Natural killer cell treated with Interleukin-12 subunit alpha and Interleukin-12 subunit beta and Interleukin-15 and Interleukin-18, amount 100 ng/mL, for 72 hours (primary cell): ENCODE data around the gene VPS26C. TPM values are rescaled to one million over a fixed set of nuclear protein-coding genes. Genes with fewer than 3 reads are reported as not detected.

ENCODE experiments used
- ATAC-seq, 2 donors: fragments of 150-1000 bp; cut with Tn5 transposase in 1 of 2; sonication (Bioruptor Pico), chemical (Tn5 transposase) in 1 of 2; 2 replicates each; pipeline ENCODE4 v1.10.0; 2021
- DNase-seq: peaks from one replicate; pipeline ENCODE4 v3.0.0; 2022; ENCODE audit warnings: low spot score
- H3K27ac Mint-ChIP-seq, 2 donors: 1 replicate in 1 of 2; 2 replicates in 1 of 2; pipeline ENCODE4 v1.8.0; 2022; ENCODE audit warnings: mixed read lengths in 2 of 2, mild to moderate bottlenecking in 1 of 2, moderate library complexity in 1 of 2
- H3K27me3 Mint-ChIP-seq, 2 donors: 1 replicate in 1 of 2; 2 replicates in 1 of 2; pipeline ENCODE4 v1.8.0; 2022; ENCODE audit warnings: mixed read lengths in 2 of 2
- H3K36me3 Mint-ChIP-seq: one replicate; pipeline ENCODE4 v1.8.0; 2022; ENCODE audit warnings: mixed read lengths
- H3K4me1 Mint-ChIP-seq, 2 donors: 1 replicate in 1 of 2; 2 replicates in 1 of 2; pipeline ENCODE4 v1.8.0; 2022; ENCODE audit warnings: low read depth in 2 of 2, mixed read lengths in 2 of 2, mild to moderate bottlenecking in 1 of 2
- H3K4me3 Mint-ChIP-seq: one replicate; pipeline ENCODE4 v1.8.0; 2022; ENCODE audit warnings: mixed read lengths
- H3K9me3 Mint-ChIP-seq: 2 replicates; pipeline ENCODE4 v1.8.0; 2022; ENCODE audit warnings: mixed read lengths
- total RNA-seq, 2 donors: library from RNA; stranded (reverse); gene quantifications; one replicate each; pipeline ENCODE4 v1.2.3, GENCODE V29; 2022

VPS26C gene
- total RNA-seq, 2 donors from 2014 or later: 62.0 to 87.0 TPM

- DNase-seq: no peak
- peak overlapping the region; percentile 77 to 90 for H3K27ac Mint-ChIP-seq
- ATAC-seq: no peak
- peak overlapping the region; percentile 96 for H3K4me3 Mint-ChIP-seq
- no peaks in the 10 kb centered on the region for H3K9me3 Mint-ChIP-seq
- no peaks in the 10 kb centered on the region for H3K27me3 Mint-ChIP-seq
- peaks cover 43 to 45% of the 10 kb centered on the region in 2 donors for H3K4me1 Mint-ChIP-seq
- peaks cover 6% of the 10 kb centered on the region for H3K36me3 Mint-ChIP-seq
These were observed 47.2 kb downstream of the VPS26C start for GRCh38 chr21:37219761-37220432.

- ATAC-seq: no peak
- DNase-seq: no peak
- Mint-ChIP-seq H3K36me3 (no peaks in the 10 kb centered on the region), H3K4me3 (no peak overlapping the region), H3K27ac (no peak overlapping the region), H3K27me3 (no peaks in the 10 kb centered on the region), H3K9me3 (no peaks in the 10 kb centered on the region), H3K4me1 (peaks cover 5 to 7% of the 10 kb centered on the region in 2 donors)
These were observed 52.2 kb downstream of the VPS26C start for GRCh38 chr21:37214952-37215351.

- no peaks in the 10 kb centered on the region for H3K27me3 Mint-ChIP-seq
- ATAC-seq (no peak), DNase-seq (no peak)
- H3K9me3 Mint-ChIP-seq: no peaks in the 10 kb centered on the region
- peaks cover 21% of the 10 kb centered on the region in 2 donors for H3K4me1 Mint-ChIP-seq
- H3K36me3 Mint-ChIP-seq: no peaks in the 10 kb centered on the region
- no peak overlapping the region for H3K4me3 Mint-ChIP-seq
- H3K27ac Mint-ChIP-seq: no peak overlapping the region
These were observed 56.3 kb downstream of the VPS26C start for GRCh38 chr21:37210799-37211198.

GRCh38 chr21:37210130-37210529, 57.0 kb downstream of the VPS26C start:
- no peaks in the 10 kb centered on the region for H3K36me3 Mint-ChIP-seq

GRCh38 chr21:37208741-37209225, 58.4 kb downstream of the VPS26C start:
- DNase-seq (no peak), ATAC-seq (no peak)
- no peaks in the 10 kb centered on the region for H3K27me3 Mint-ChIP-seq
- H3K27ac Mint-ChIP-seq: peak overlapping the region in 1 of 2 donors; percentile 95
- no peak overlapping the region for H3K4me3 Mint-ChIP-seq
- H3K4me1 Mint-ChIP-seq: peaks cover 21% of the 10 kb centered on the region in 2 donors
- H3K36me3 Mint-ChIP-seq: no peaks in the 10 kb centered on the region
- no peaks in the 10 kb centered on the region for H3K9me3 Mint-ChIP-seq

More at GRCh38 chr21:37210130-37210529, 57.0 kb downstream of the VPS26C start:
- no peaks in the 10 kb centered on the region for H3K9me3 Mint-ChIP-seq
- no peak overlapping the region for H3K4me3 Mint-ChIP-seq
- ATAC-seq: no peak
- peaks cover 21% of the 10 kb centered on the region in 2 donors for H3K4me1 Mint-ChIP-seq
- no peaks in the 10 kb centered on the region for H3K27me3 Mint-ChIP-seq
- DNase-seq: no peak
- no peak overlapping the region for H3K27ac Mint-ChIP-seq

- Mint-ChIP-seq H3K27ac (peak overlapping the region; percentile 74 to 95), H3K36me3 (no peaks in the 10 kb centered on the region), H3K27me3 (no peaks in the 10 kb centered on the region), H3K4me1 (peaks cover 21% of the 10 kb centered on the region in 2 donors), H3K4me3 (peak overlapping the region; percentile 65), H3K9me3 (no peaks in the 10 kb centered on the region)
- DNase-seq: peak; percentile 80
- ATAC-seq: peak; percentile 87 to 91
These were observed 58.9 kb downstream of the VPS26C start for GRCh38 chr21:37208056-37208721.

DNA sequence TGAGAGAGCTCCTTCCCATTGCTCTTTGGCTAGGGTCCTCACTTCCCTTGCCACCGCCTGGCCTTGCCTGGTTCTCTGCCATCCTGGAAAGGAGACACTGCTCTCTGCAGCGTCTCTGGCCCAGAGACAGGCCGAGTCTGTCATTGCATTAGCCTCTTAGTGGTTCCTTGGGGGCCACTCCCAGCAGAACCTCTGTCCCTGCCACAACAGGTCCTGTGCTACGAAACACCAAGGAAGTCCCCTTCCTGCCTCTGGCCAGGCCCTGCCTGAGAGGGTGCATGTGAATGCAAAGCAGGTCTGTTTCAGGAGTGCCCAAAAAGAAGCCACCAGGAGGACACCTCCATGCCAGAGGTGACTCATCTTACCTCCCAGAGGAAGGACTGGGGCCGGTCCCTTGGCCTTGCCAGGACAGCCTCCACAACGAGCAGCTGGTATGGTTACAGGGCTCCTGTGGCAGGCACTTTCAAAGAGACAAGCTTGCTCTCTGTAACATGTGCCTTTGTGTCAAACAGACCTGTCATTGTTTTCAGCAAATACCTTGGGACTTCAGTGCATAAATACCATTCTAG, 59.6 kb downstream of the VPS26C start:
- H3K36me3 Mint-ChIP-seq: peaks cover 6% of the 10 kb centered on the region
- peak; percentile 68 to 72 for ATAC-seq
- H3K4me1 Mint-ChIP-seq: peaks cover 21% of the 10 kb centered on the region in 2 donors
- no peaks in the 10 kb centered on the region for H3K9me3 Mint-ChIP-seq
- H3K27me3 Mint-ChIP-seq: no peaks in the 10 kb centered on the region
- H3K4me3 Mint-ChIP-seq: peak overlapping the region; percentile 65
- DNase-seq: no peak
- H3K27ac Mint-ChIP-seq: peak overlapping the region; percentile 74 to 95

- H3K36me3 Mint-ChIP-seq: peaks cover 13% of the 10 kb centered on the region
- H3K4me3 Mint-ChIP-seq: no peak overlapping the region
- H3K27me3 Mint-ChIP-seq: no peaks in the 10 kb centered on the region
- no peak for ATAC-seq
- H3K27ac Mint-ChIP-seq: peak overlapping the region; percentile 20 to 53
- H3K9me3 Mint-ChIP-seq: no peaks in the 10 kb centered on the region
- H3K4me1 Mint-ChIP-seq: peaks cover 21% of the 10 kb centered on the region in 2 donors
- no peak for DNase-seq
These were observed 60.6 kb downstream of the VPS26C start for GRCh38 chr21:37206496-37206895.

GRCh38 chr21:37204580-37204979, 62.6 kb downstream of the VPS26C start:
- ATAC-seq (no peak), DNase-seq (no peak)
- Mint-ChIP-seq H3K27ac (no peak overlapping the region), H3K4me1 (peaks cover 20 to 21% of the 10 kb centered on the region in 2 donors), H3K9me3 (no peaks in the 10 kb centered on the region), H3K27me3 (no peaks in the 10 kb centered on the region), H3K4me3 (no peak overlapping the region), H3K36me3 (peaks cover 13% of the 10 kb centered on the region)

DNA sequence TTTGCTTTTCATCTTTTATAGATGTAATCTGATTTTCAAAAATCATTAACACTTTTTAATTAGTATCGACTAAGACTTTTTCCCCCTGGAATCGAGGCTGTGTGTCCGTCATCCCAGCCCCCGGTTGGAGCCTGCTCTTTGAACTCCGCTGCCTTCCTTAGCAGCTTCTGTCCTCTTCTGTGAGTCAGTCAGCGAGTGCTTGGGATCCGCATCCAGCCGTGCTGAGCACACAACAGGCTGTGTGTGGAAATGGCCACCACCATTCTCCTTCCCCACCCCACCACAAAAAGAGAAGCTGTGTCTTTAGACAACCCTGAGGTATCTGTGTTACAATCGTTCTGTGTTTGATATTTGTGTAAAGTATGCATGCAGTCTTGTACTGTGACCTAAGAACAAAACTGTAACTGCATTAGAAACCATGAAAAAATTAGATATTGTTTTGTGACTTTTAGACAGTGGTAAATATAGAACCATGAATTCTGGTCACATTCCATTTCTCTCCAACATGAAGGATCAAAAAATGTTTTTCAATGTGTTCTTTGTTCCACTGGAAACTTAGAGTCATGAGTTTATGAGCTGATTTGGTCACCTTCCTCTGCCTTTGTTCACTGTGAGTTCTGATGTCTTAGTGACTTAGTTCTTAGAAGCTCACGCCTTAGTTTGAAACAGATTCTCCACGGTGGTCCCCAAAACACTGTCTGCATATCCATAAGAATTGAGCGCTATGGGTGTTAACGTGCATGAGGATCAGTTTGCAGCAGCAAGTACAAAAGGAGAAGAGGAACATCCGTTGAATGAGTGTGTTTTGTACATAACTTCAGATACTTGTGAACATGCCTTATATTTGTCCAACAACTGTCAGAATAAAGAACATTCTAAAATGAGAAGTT, 64.7 kb downstream of the VPS26C start:
- Mint-ChIP-seq H3K4me3 (no peak overlapping the region), H3K27me3 (no peaks in the 10 kb centered on the region), H3K9me3 (no peaks in the 10 kb centered on the region), H3K36me3 (peaks cover 13% of the 10 kb centered on the region), H3K4me1 (peaks cover 8% of the 10 kb centered on the region in 2 donors), H3K27ac (no peak overlapping the region)
- no peak for ATAC-seq
- DNase-seq: no peak

DNA sequence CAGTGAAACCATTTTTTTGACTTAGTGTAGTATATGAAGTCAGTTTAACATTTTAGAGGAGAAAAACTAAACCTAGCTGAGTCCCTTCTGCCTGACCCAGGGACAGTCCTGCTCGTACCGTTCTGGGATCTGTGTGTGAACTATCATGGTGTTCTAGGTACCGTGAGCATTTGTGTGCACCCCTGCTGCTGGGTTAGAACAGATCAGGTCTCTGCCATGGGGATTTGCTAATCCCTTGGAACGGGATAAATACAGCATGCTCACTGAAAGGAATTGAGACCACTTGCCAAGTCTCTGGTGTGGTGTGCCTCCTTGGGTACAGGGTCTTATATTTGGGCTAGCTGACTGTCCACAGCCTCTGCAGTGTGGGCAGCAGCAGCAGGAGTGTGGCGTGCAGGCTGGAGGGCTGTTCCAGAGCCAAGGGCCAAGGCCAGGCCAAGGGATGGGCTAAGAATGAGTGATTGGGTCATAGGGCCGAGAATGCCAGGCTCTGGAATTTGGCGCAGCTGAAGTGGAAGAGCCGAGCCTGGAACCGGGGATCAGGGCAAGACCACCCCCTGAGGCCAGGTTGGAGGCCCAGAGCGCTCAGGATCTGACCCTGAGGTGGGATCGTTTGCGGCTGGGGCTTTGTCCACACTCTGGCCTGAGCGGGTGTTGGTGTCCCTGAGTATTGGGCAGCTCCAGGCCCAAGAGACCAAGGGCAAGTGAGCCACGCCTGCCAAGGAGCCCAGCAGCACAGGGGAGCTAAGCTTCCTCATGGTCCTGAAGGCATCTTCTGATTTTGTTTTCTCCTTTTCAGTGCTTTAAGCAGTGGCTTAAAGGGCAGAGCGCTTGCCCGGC, 66.3 kb downstream of the VPS26C start:
- ATAC-seq (no peak), DNase-seq (no peak)
- Mint-ChIP-seq H3K27ac (no peak overlapping the region), H3K36me3 (peaks cover 13% of the 10 kb centered on the region), H3K4me3 (no peak overlapping the region), H3K27me3 (no peaks in the 10 kb centered on the region), H3K4me1 (no peaks in the 10 kb centered on the region), H3K9me3 (no peaks in the 10 kb centered on the region)

GRCh38 chr21:37199057-37199924, 67.8 kb downstream of the VPS26C start:
- ATAC-seq: no peak
- no peak for DNase-seq
- Mint-ChIP-seq H3K36me3 (peaks cover 16% of the 10 kb centered on the region), H3K4me1 (peaks cover 0 to 3% of the 10 kb centered on the region in 2 donors), H3K9me3 (no peaks in the 10 kb centered on the region), H3K27ac (no peak overlapping the region), H3K4me3 (no peak overlapping the region), H3K27me3 (no peaks in the 10 kb centered on the region)
